Hematopoietic multipotent progenitor cell treated with erythropoietin and hydrocortisone succinate and interleukin-3 and kit ligand, for 8 days (in vitro differentiated cells): Measurements from ENCODE around the gene FLAD1.

Source experiments
- DNase-seq: peaks from one replicate; pipeline ENCODE4 v3.0.0-alpha.2; 2015

The FLAD1 gene

DNA sequence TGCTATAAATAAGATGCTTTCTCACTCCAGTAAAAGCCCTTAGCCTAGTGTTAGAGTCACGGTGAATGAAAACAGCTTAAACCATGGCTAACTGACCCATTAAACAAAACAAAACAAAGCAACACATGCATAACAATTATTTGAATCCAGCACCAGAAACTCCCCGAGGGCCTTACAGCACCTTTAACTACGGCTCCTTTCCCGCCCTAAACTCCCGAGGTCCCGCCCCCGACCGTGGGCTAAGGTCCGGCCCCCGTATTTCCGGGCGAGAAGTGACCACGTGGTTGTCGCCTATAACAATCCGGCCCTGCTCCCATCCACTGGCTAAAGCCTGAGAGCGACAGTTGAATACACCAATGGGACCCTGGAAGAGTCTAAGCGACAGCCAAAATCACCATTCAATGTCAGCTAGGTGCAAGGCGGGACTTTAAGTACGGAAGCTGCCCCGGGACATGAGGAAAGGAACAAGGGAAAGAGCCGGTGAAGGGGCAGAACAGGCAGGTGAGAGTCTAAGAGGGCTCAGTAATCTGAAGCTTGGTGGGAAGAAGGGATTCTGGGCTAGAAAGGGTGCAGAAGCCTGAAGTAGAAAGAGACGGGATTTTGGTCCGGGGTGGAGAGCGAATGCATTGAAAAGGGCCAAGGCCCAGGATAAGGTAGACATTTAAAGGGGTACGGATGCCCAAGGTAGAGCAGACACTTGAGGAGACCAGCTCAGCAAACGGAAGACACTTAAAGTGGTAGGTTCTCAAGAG is at the start of gene FLAD1:
TSS of gene FLAD1 (plus strand) at position 448 of the 752 bp plus-strand sequence. CDS start 351 bp downstream, outside the sequence.
- DNase-seq: peak; percentile 100

GRCh38 chr1:154934358-154934948 is 48.7 kb upstream of the FLAD1 start:
- DNase-seq: no peak

GRCh38 chr1:154935749-154936554 is 47.2 kb upstream of the FLAD1 start:
- no peak for DNase-seq

- peak; percentile 97 for DNase-seq
Observed at GRCh38 chr1:154936555-154937084, 46.5 kb upstream of the FLAD1 start, which contains the start of gene PMVK. Gene PMVK, minus strand, starts transcription at chr1:154936719. Its CDS starts 34 bp downstream, at chr1:154936685.

GRCh38 chr1:154937085-154937987 is 45.8 kb upstream of the FLAD1 start:
- DNase-seq: peak; percentile 92

DNA sequence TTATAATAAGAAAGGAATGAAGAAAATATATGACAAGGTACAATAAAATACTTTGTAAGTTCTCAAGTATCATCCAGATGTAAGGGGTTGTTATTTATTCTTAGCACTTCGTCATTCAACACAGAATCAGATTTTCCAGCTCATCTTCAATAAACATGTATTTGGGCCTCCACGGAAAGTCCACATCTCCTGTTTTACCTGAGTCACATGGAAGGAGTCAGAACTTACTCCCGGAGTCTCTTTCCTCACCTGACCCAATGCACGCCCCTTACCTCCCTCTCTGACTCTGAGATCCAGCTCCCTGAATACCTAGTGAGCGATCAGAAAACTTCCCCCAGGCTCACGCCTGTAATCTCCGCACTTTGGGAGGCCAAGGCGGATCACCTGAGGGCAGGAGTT is 45.2 kb upstream of the FLAD1 start:
- DNase-seq: no peak

DNA sequence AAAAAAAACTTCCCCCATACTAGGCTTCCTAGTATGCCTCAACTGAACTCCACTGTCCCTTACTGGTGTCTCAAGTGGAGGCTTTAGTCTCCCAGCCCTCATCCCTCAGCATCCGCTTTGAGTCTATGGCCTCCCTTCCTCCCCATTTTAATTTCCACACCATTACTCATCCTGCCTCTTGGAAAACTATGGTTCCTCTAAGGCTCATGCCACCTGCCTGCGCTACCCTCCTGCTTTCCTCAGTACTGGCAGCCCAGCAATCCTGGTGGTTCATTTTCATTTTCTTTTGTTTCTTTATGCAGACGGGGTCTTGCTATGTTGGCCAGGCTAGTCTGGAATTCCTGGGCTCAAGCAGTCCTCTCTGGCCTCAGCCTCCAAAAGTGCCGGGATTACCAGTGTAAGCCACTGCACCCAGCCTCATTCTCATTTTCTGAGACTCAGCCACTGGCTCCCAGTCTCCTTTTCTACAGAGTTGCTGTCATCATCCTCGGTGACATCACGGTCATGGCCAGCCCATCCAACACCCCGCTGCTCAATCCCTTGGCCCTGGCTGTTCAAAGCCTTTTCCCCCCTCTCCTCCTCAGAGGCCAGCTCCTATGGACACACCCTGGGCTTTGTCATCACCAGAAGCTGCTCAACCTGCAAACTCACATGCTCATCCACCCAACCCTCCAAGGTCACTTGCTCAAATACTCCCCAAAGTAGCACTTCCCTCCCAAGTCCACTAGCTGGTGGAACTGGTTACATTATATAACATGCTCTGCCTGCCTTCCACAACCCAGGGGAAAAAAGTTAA is 44.3 kb upstream of the FLAD1 start:
- DNase-seq: no peak

DNA sequence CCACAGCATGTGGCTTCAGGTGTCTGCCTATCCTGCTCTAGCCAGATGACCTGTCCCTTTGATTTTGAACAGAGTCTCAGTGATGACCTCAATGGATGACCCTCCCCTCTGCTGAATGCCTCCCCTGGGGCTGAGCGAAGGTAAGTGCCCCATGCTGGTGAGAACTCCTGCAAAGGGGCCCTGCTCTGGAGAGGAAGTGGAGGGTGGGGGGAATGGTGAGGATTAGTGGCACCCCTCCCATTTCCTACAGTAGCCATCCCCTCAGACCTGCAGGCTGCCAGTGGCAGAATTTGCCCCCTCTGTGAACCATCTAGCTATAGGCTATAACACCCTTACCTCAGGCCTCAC is 43.0 kb upstream of the FLAD1 start:
- no peak for DNase-seq

DNA sequence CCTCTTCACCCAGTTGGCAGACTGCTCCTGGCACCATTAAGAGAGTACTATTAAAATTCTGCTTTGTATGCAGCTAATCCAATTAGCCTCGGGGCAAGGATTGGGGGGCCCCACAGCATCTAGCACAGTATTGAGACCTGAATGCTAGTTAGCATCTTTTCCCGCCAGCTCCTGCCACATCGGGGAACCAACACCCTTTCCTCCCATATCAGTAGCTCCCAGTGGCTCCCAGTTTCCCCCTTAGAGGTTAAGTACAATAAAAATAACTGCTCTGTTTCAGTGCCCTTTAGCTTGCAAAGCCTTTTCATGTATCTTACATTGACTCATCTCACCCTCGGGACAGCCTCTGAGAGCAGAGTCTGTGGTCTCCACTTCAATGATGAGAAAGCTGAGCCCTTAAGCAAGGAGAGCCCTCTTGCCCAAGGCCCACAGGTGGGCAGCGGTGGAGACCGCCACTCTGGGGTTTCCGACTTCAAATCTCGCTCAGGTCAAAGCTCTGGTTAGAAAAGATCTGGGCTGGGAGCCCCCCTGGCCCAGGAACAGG is 42.4 kb upstream of the FLAD1 start:
- DNase-seq: peak; percentile 52

- no peak for DNase-seq
Observed at GRCh38 chr1:154941333-154942013, 41.7 kb upstream of the FLAD1 start.

- peak; percentile 43 for DNase-seq
Observed at GRCh38 chr1:154943649-154944400, 39.3 kb upstream of the FLAD1 start.

GRCh38 chr1:154944401-154945159 is 38.6 kb upstream of the FLAD1 start:
- DNase-seq: no peak

- DNase-seq: no peak
Observed at GRCh38 chr1:154945160-154945961, 37.8 kb upstream of the FLAD1 start.

GRCh38 chr1:154945962-154946850 is 36.9 kb upstream of the FLAD1 start:
- no peak for DNase-seq

GRCh38 chr1:154948079-154948478 is 35.1 kb upstream of the FLAD1 start:
- DNase-seq: no peak

- no peak for DNase-seq
Observed at GRCh38 chr1:154951901-154952657, 31.1 kb upstream of the FLAD1 start.
